ENCODE measurements around the gene HIPK2.

DNA sequence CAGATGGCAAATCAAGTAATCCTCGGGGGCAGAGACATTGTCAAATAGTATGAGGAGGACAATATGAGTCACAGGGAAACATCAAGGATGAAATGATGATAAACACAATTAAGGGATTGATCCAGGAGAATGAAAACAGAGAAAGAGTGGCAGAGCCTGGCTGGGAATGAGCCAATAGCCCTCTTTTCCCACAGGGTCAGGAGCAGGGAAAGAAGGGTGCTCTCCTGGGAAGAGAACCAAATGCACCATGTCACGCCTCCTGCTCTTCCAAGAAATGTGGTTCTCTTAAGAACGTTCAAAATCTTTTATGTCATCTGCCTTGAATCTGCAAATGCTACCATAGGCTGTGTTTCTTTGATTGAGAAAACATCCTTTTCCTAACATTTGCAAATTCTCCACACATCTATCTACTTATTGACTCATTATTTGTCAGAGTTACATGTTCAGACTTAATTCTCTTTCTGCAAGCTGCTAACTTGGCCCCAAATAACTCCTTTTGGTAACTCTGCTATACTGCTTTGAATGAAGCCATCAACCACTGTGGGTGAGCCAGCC, 50.6 kb downstream of the HIPK2 start:
- TF ChIP-seq, protein P1, sequence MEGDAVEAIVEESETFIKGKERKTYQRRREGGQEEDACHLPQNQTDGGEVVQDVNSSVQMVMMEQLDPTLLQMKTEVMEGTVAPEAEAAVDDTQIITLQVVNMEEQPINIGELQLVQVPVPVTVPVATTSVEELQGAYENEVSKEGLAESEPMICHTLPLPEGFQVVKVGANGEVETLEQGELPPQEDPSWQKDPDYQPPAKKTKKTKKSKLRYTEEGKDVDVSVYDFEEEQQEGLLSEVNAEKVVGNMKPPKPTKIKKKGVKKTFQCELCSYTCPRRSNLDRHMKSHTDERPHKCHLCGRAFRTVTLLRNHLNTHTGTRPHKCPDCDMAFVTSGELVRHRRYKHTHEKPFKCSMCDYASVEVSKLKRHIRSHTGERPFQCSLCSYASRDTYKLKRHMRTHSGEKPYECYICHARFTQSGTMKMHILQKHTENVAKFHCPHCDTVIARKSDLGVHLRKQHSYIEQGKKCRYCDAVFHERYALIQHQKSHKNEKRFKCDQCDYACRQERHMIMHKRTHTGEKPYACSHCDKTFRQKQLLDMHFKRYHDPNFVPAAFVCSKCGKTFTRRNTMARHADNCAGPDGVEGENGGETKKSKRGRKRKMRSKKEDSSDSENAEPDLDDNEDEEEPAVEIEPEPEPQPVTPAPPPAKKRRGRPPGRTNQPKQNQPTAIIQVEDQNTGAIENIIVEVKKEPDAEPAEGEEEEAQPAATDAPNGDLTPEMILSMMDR (IDR thresholded peaks at IDR 0.05; ENCODE audit: low read depth, low read length), result no peak
- no peak for TF ChIP-seq POLR2A (IDR thresholded peaks at IDR 0.05; ENCODE audit: extremely low read depth, insufficient read length)
- TF ChIP-seq MYC (IDR thresholded peaks at IDR 0.05; ENCODE audit: low read depth, low read length), result no peak

Data from NB4 (cell line).